Astrocyte of the spinal cord (primary cell): ENCODE measurements around the gene COPS3.

Experiments
- DNase-seq: peaks from one replicate; pipeline ENCODE4 v3.0.0; 2011; ENCODE audit warnings: low read depth, low spot score
- H3K4me3 ChIP-seq: 2 replicates; pipeline ENCODE4 v1.5.1; 2011; ENCODE audit warnings: low read depth, mild to moderate bottlenecking, low read length, moderate library complexity
- CTCF ChIP-seq: IDR thresholded peaks from 2 replicates; pipeline ENCODE4 v1.5.1; 2012; ENCODE audit warnings: low read depth, mild to moderate bottlenecking, low read length, inconsistent platforms
- in situ Hi-C: cut with HindIII; loops from 2 replicates; pipeline ENCODE4 v1.10.0; 2017; ENCODE audit warnings: low sequenced_read_pairs

The COPS3 gene

GRCh38 chr17:17227608-17228520 is 53.2 kb downstream of the COPS3 start:
- in situ Hi-C loops, result no loop called here
- no peak for TF ChIP-seq CTCF
- H3K4me3 ChIP-seq, result no peak overlapping the region
- DNase-seq, result no peak

- H3K4me3 ChIP-seq, result no peak overlapping the region
- DNase-seq, result no peak
- in situ Hi-C loops, result no loop called here
- TF ChIP-seq CTCF, result no peak
Measured at GRCh38 chr17:17226451-17227265, 54.4 kb downstream of the COPS3 start.

- no peak for DNase-seq
- TF ChIP-seq CTCF, result no peak
- in situ Hi-C loops, result no loop called here
- H3K4me3 ChIP-seq, result no peak overlapping the region
Measured at GRCh38 chr17:17225901-17226300, 55.1 kb downstream of the COPS3 start.

- TF ChIP-seq CTCF, result no peak
- no peak for DNase-seq
- in situ Hi-C loops, result no loop called here
- H3K4me3 ChIP-seq, result no peak overlapping the region
Measured at GRCh38 chr17:17224137-17224536, 56.9 kb downstream of the COPS3 start.

GRCh38 chr17:17223736-17224135 is 57.3 kb downstream of the COPS3 start:
- no peak for TF ChIP-seq CTCF
- DNase-seq, result no peak
- in situ Hi-C loops, result no loop called here
- H3K4me3 ChIP-seq, result no peak overlapping the region

GRCh38 chr17:17221329-17221728 is 59.7 kb downstream of the COPS3 start:
- no peak overlapping the region for H3K4me3 ChIP-seq
- DNase-seq, result no peak
- in situ Hi-C loops, result no loop called here
- no peak for TF ChIP-seq CTCF
